GM12892 (cell line): ENCODE results near the gene ZDHHC5.

Source experiments
- POLR2A ChIP-seq: IDR thresholded peaks from 2 replicates; pipeline ENCODE4 v1.6.1; 2011; ENCODE audit warnings: low read depth, low read length, control low read depth
- POLR2AphosphoS5 ChIP-seq: IDR thresholded peaks from 2 replicates; pipeline ENCODE4 v1.6.1; 2011; ENCODE audit warnings: low read depth, low read length, control low read depth
- TAF1 ChIP-seq: IDR thresholded peaks from 2 replicates; pipeline ENCODE4 v1.6.1; 2011; ENCODE audit warnings: low read depth, mild to moderate bottlenecking, control low read depth, low read length, borderline replicate concordance

GRCh38 chr11:57618438-57618837, 49.5 kb upstream of the ZDHHC5 start:
- TF ChIP-seq POLR2AphosphoS5 = no peak
- no peak for TF ChIP-seq TAF1
- TF ChIP-seq POLR2A = no peak
